HepG2 (cell line): ENCODE results near the gene MYL6B. TPM values are rescaled to one million over a fixed set of nuclear protein-coding genes. Genes with fewer than 3 reads are reported as not detected.

Experiments used
- FOSL2 ChIP-seq: sonication (generic); formaldehyde crosslinking; IDR thresholded peaks from 2 replicates; pipeline ENCODE4 v1.4.0; 2020; ENCODE audit warnings: missing genetic modification reagents
- HOXA7 ChIP-seq: sonication (generic); formaldehyde crosslinking; IDR thresholded peaks from 2 replicates; pipeline ENCODE4 v1.8.1; 2022; ENCODE audit warnings: mild to moderate bottlenecking, missing genetic modification reagents, moderate library complexity
- KDM1A ChIP-seq: IDR thresholded peaks from 2 replicates; pipeline ENCODE4 v1.6.1; 2016; ENCODE audit warnings: missing compliant biosample characterization
- KLF16 ChIP-seq, 2 experiments: sonication (generic) in 1 of 2; formaldehyde crosslinking in 1 of 2; IDR thresholded peaks; 2 replicates each; pipeline versions ENCODE4 v1.6.1 to v1.8.0; 2016 to 2023; ENCODE audit warnings: missing genetic modification reagents in 2 of 2, missing compliant biosample characterization in 1 of 2
- MEF2D ChIP-seq: sonication (generic); formaldehyde crosslinking; IDR thresholded peaks from 2 replicates; pipeline ENCODE4 v1.5.1; 2020; ENCODE audit warnings: mild to moderate bottlenecking, missing genetic modification reagents
- MTF2 ChIP-seq: sonication (generic); formaldehyde crosslinking; IDR thresholded peaks from 2 replicates; pipeline ENCODE4 v1.5.0; 2020; ENCODE audit warnings: missing genetic modification reagents, borderline replicate concordance
- NONO ChIP-seq, 2 experiments: fragments of 450-650 bp in 1 of 2; sonication (generic) in 1 of 2; formaldehyde crosslinking in 1 of 2; IDR thresholded peaks in 1 of 2; conservative IDR thresholded peaks in 1 of 2; 2 replicates each; pipeline versions ENCODE4 v1.6.1 to v1.8.0; 2017 to 2022; ENCODE audit warnings: mild to moderate bottlenecking in 1 of 2, missing genetic modification reagents in 1 of 2, moderate library complexity in 1 of 2
- PITX1 ChIP-seq: sonication (generic); formaldehyde crosslinking; IDR thresholded peaks from 2 replicates; pipeline ENCODE4 v1.5.1; 2020; ENCODE audit warnings: mild to moderate bottlenecking, missing genetic modification reagents
- SIX1 ChIP-seq: sonication (generic); formaldehyde crosslinking; IDR thresholded peaks from 2 replicates; pipeline ENCODE4 v1.4.0; 2020; ENCODE audit warnings: missing genetic modification reagents, borderline replicate concordance
- ZNF143 ChIP-seq: sonication (generic); formaldehyde crosslinking; IDR thresholded peaks from 2 replicates; pipeline ENCODE4 v1.4.0; 2020; ENCODE audit warnings: missing genetic modification reagents
- ZNF256 ChIP-seq: sonication (generic); formaldehyde crosslinking; conservative IDR thresholded peaks from 2 replicates; pipeline ENCODE4 v1.4.0; 2020; ENCODE audit warnings: missing genetic modification reagents
- ZNF335 ChIP-seq: sonication (generic); formaldehyde crosslinking; IDR thresholded peaks from 2 replicates; pipeline ENCODE4 v1.4.0; 2020; ENCODE audit warnings: missing genetic modification reagents
- ZNF800 ChIP-seq: sonication (generic); formaldehyde crosslinking; IDR thresholded peaks from 2 replicates; pipeline ENCODE4 v1.4.0; 2020; ENCODE audit warnings: missing genetic modification reagents
- polyA plus RNA-seq, 8 experiments: library from polyadenylated mRNA; depleted of rRNA in 3 of 8; stranded (reverse) in 7 of 8; unstranded in 1 of 8; fragments of >200 nt; fragmentation: Illumina TruSeq in 4 of 8; extraction: Trizol in 4 of 8; gene quantifications; 2 replicates each; pipeline versions ENCODE4 v1.2.1 to v1.2.3, GENCODE V29; 2011 to 2016; ENCODE audit warnings: low read depth in 4 of 8, missing spikeins in 1 of 8, mixed read lengths in 1 of 8; ENCODE audit not compliant: insufficient read depth in 1 of 8
- total RNA-seq, 5 experiments: library from RNA; depleted of rRNA; stranded (reverse); fragments of >200 nt; fragmentation: Illumina TruSeq; extraction: Trizol; gene quantifications; 2 replicates each; pipeline ENCODE4 v1.2.3, GENCODE V29; 2016; ENCODE audit warnings: low read depth in 1 of 5
- TF ChIP-seq, protein P1 (sequence below): sonication (generic); formaldehyde crosslinking; IDR thresholded peaks from 2 replicates; pipeline ENCODE4 v1.4.0; 2020; ENCODE audit warnings: missing genetic modification reagents, mild to moderate bottlenecking, borderline replicate concordance
- TF ChIP-seq, protein P2 (sequence below): sonication (generic); formaldehyde crosslinking; IDR thresholded peaks from 2 replicates; pipeline ENCODE4 v1.4.0; 2020; ENCODE audit warnings: mild to moderate bottlenecking, missing genetic modification reagents
- TF ChIP-seq, protein P3 (sequence below): IDR thresholded peaks from 2 replicates; pipeline ENCODE4 v1.6.1; 2012; ENCODE audit warnings: inconsistent platforms

The MYL6B gene
- total and polyA plus RNA-seq, 2 of the 13 experiments (the other 11 are each of a cell fraction or from before 2014, with no cell fraction given) = 75.7 to 88.7 TPM

GRCh38 chr12:56189918-56190694 is 37.7 kb downstream of the MYL6B start (continued):
- TF ChIP-seq, protein P1, sequence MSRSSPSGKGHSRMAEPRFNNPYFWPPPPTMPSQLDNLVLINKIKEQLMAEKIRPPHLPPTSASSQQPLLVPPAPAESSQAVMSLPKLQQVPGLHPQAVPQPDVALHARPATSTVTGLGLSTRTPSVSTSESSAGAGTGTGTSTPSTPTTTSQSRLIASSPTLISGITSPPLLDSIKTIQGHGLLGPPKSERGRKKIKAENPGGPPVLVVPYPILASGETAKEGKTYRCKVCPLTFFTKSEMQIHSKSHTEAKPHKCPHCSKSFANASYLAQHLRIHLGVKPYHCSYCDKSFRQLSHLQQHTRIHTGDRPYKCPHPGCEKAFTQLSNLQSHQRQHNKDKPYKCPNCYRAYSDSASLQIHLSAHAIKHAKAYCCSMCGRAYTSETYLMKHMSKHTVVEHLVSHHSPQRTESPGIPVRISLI (CRISPR knock-in tag) = peak; percentile 95
- TF ChIP-seq ZNF335 (0 out of 2 replicates have a peak, but pooled peaks have one; percentile 48), HOXA7 (CRISPR knock-in tag) (no peak), FOSL2 (CRISPR knock-in tag) (peak; percentile 47; the same call in 1 of the 2 replicates), MTF2 (no peak), NONO (IDR thresholded peaks at IDR 0.05) (no peak), NONO (CRISPR knock-in tag; conservative IDR thresholded peaks at IDR 0.05) (peak; percentile 47; the same call in 1 of the 2 replicates), KLF16 (CRISPR knock-in tag; IDR thresholded peaks at IDR 0.05) (0 out of 4 replicates have a peak, but pooled peaks of 1 of the 2 experiments have one; percentile 34), ZNF143 (peak; percentile 30; the same call in 1 of the 2 replicates), MEF2D (CRISPR knock-in tag) (peak; percentile 86), ZNF800 (CRISPR knock-in tag) (0 out of 2 replicates have a peak, but pooled peaks have one; percentile 51), ZNF256 (CRISPR knock-in tag) (peak; percentile 39; the same call in 1 of the 2 replicates), PITX1 (CRISPR knock-in tag) (peak; percentile 56; the same call in 1 of the 2 replicates), SIX1 (CRISPR knock-in tag) (no peak; the same call in 1 of the 2 replicates), KDM1A (peak; percentile 42; the same call in 1 of the 2 replicates)
- TF ChIP-seq, protein P2, sequence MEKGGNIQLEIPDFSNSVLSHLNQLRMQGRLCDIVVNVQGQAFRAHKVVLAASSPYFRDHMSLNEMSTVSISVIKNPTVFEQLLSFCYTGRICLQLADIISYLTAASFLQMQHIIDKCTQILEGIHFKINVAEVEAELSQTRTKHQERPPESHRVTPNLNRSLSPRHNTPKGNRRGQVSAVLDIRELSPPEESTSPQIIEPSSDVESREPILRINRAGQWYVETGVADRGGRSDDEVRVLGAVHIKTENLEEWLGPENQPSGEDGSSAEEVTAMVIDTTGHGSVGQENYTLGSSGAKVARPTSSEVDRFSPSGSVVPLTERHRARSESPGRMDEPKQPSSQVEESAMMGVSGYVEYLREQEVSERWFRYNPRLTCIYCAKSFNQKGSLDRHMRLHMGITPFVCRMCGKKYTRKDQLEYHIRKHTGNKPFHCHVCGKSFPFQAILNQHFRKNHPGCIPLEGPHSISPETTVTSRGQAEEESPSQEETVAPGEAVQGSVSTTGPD (CRISPR knock-in tag) = peak; percentile 49; the same call in 1 of the 2 replicates
- TF ChIP-seq, protein P3, sequence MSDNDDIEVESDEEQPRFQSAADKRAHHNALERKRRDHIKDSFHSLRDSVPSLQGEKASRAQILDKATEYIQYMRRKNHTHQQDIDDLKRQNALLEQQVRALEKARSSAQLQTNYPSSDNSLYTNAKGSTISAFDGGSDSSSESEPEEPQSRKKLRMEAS = peak; percentile 60
